T-cell (primary cell): ENCODE measurements around the gene MAP3K7CL. TPM values are rescaled to one million over a fixed set of nuclear protein-coding genes. Genes with fewer than 3 reads are reported as not detected.

ENCODE experiments used
- ATAC-seq, 4 experiments: fragments of 200-7000 bp in 3 of 4; fragments of 150-1000 bp in 1 of 4; cut with Tn5 transposase; replicated peaks in 1 of 4; 1 replicate in 3 of 4; 2 replicates in 1 of 4; pipeline ENCODE4 v1.10.0; 2021; ENCODE audit warnings: moderate library complexity in 3 of 4, mild to moderate bottlenecking in 2 of 4, moderate number of reproducible peaks in 1 of 4
- CTCF ChIA-PET, 2 donors: fragments of 300-600 bp; sonication (Branson Sonifier 250); formaldehyde crosslinking; loops; one replicate each; lab custom pipeline; 2022; ENCODE audit warnings: antibody characterized with exemption in 2 of 2; lab: Charles Lee
- POLR2A ChIA-PET, 2 donors: fragments of 300-600 bp; sonication (Branson Sonifier 250); formaldehyde crosslinking; loops; one replicate each; lab custom pipeline; 2022; ENCODE audit warnings: antibody characterized with exemption in 2 of 2; lab: Charles Lee
- DNase-seq, 35 experiments: peaks; one replicate each; pipeline versions ENCODE4 v3.0.0 to v3.0.0-alpha.2; 2013 to 2023
- H3K27ac ChIP-seq: one replicate; pipeline ENCODE4 v1.5.1; 2013; ENCODE audit warnings: low read length
- H3K27me3 ChIP-seq, 2 experiments: replicated peaks in 1 of 2; 1 replicate in 1 of 2; 2 replicates in 1 of 2; pipeline versions ENCODE4 v1.6.1 to v1.7.0; 2013; ENCODE audit warnings: low read length in 1 of 2, mixed read lengths in 1 of 2; ENCODE audit not compliant: control insufficient read depth in 2 of 2, insufficient read depth in 2 of 2; ENCODE audit errors: extremely low read depth in 1 of 2
- H3K36me3 ChIP-seq, 2 donors: 1 replicate in 1 of 2; 2 replicates in 1 of 2; pipeline versions ENCODE4 v1.6.1 to v1.7.0; 2013; ENCODE audit warnings: low read length in 1 of 2; ENCODE audit not compliant: control insufficient read depth in 2 of 2, insufficient read depth in 1 of 2; ENCODE audit errors: extremely low read depth in 1 of 2
- H3K4me1 ChIP-seq, 2 experiments: 1 replicate in 1 of 2; 2 replicates in 1 of 2; pipeline versions ENCODE4 v1.6.1 to v1.7.0; 2013; ENCODE audit warnings: low read length in 2 of 2, mixed read lengths in 1 of 2; ENCODE audit not compliant: insufficient read depth in 2 of 2, control insufficient read depth in 1 of 2; ENCODE audit errors: extremely low read depth in 1 of 2
- H3K4me3 ChIP-seq, 2 donors: 1 replicate in 1 of 2; 2 replicates in 1 of 2; pipeline versions ENCODE4 v1.5.1 to v1.7.0; 2013; ENCODE audit warnings: mild to moderate bottlenecking in 2 of 2, low read length in 1 of 2, moderate library complexity in 1 of 2; ENCODE audit not compliant: control insufficient read depth in 1 of 2; ENCODE audit errors: extremely low read depth in 1 of 2
- H3K9me3 ChIP-seq: 2 replicates; pipeline ENCODE4 v1.7.0; 2013
- H3K27ac Mint-ChIP-seq, 2 donors: one replicate each; pipeline ENCODE4 v1.8.0; 2020 to 2021; ENCODE audit warnings: mild to moderate bottlenecking in 2 of 2, mixed read lengths in 2 of 2
- H3K27me3 Mint-ChIP-seq, 2 donors: one replicate each; pipeline ENCODE4 v1.8.0; 2021 to 2022; ENCODE audit warnings: mixed read lengths in 2 of 2
- H3K36me3 Mint-ChIP-seq: one replicate; pipeline ENCODE4 v1.8.0; 2021; ENCODE audit warnings: mixed read lengths
- H3K4me1 Mint-ChIP-seq, 3 donors: one replicate each; pipeline ENCODE4 v1.8.0; 2020 to 2022; ENCODE audit warnings: mixed read lengths in 3 of 3, mild to moderate bottlenecking in 1 of 3
- H3K4me3 Mint-ChIP-seq, 3 donors: one replicate each; pipeline ENCODE4 v1.8.0; 2020 to 2022; ENCODE audit warnings: mild to moderate bottlenecking in 3 of 3, mixed read lengths in 3 of 3, moderate library complexity in 3 of 3
- H3K9me3 Mint-ChIP-seq, 3 donors: one replicate each; pipeline ENCODE4 v1.8.0; 2020 to 2022; ENCODE audit warnings: mixed read lengths in 3 of 3
- WGBS: methylation state at CpG from one replicate; pipeline ENCODE4 v1.1.5; 2013; ENCODE audit warnings: missing lambda C conversion rate; ENCODE audit not compliant: insufficient coverage; 5-methylcytosine and 5-hydroxymethylcytosine counted together
- total RNA-seq, 35 experiments: library from RNA in 6 of 35; stranded (reverse) in 6 of 35; fragments of 120-200 nt in 1 of 35; gene quantifications; one replicate each; pipeline versions ENCODE4 v1.2.1 to v1.2.4 and lab custom pipeline; 2013 to 2026

The MAP3K7CL gene
- total RNA-seq, 5 donors from 2014 or later (not counting 1 experiment from before 2014, with no cell fraction given) = 4.8 to 9.1 (median 7.4) TPM

DNA sequence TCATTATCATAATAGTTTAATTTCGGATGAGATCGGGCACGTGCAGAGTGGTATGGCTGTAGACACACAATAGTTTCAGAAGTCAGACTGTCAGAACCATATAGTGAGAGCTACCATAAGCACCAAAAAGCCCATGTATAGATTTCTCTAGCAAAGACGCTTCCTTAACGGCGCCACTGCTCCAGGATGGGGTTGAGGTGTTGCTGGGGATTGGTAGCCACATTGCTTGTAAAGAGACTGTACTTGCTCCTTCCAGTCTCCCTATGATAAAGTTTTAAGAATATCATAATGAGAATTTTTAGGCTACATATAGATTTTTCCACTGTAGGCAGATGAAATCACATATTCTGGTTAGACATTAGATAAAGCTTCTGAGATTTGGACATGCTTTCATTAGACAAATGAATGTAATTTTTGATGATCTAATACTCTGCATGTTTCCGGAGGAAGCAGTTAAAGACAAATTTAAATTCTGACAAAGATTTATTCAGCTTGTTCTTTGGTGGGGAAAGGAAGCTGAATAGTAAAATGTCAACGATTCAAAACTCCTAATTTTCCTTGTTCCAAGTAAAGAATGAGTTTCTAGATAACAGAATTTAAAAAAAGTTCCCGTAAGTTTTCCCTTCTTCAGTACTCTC is 77.7 kb downstream of the MAP3K7CL start:
- Mint-ChIP-seq H3K9me3 (peaks cover 0 to under 1% (median 0%) of the 10 kb centered on the region in 3 donors), H3K36me3 (no peaks in the 10 kb centered on the region), H3K4me1 (peaks cover 0 to 10% (median 0%) of the 10 kb centered on the region in 3 donors), H3K4me3 (no peak overlapping the region), H3K27ac (no peak overlapping the region), H3K27me3 (no peaks in the 10 kb centered on the region)
- DNase-seq (no peak), ATAC-seq (no peak)
- no peak overlapping the region for H3K27ac ChIP-seq
- H3K36me3 ChIP-seq = no peaks in the 10 kb centered on the region
- CTCF ChIA-PET = no interaction called here
- H3K4me1 ChIP-seq = no peaks in the 10 kb centered on the region
- POLR2A ChIA-PET = no interaction called here
- no peaks in the 10 kb centered on the region for H3K9me3 ChIP-seq
- no peak overlapping the region for H3K4me3 ChIP-seq
- no CpG with 5 or more reads among the region's 9 CpGs for WGBS
- H3K27me3 ChIP-seq = no peaks in the 10 kb centered on the region

DNA sequence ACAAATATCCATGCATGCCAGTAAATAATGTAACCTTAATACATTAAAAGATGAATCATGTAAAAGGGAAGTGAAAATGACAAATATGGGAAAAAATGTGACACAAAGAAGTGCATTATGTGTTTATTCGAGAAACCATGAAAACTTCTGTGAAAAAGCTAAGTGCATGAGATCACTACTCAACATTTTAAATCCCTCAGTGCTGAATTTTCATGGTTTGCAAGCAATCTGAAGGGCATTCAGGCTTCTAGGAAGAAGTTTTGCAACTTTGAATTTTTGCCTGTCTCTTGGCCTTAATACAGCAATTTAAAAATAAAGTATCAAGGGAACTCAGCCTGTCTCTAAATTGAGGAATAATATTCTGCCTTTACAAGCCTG is 78.2 kb downstream of the MAP3K7CL start:
- POLR2A ChIA-PET = no interaction called here
- Histone ChIP-seq H3K9me3 (no peaks in the 10 kb centered on the region), H3K36me3 (no peaks in the 10 kb centered on the region), H3K27me3 (no peaks in the 10 kb centered on the region), H3K27ac (no peak overlapping the region), H3K4me1 (no peaks in the 10 kb centered on the region), H3K4me3 (no peak overlapping the region)
- Mint-ChIP-seq H3K36me3 (no peaks in the 10 kb centered on the region), H3K27ac (no peak overlapping the region), H3K27me3 (no peaks in the 10 kb centered on the region), H3K4me3 (no peak overlapping the region), H3K4me1 (peaks cover 0 to 10% (median 0%) of the 10 kb centered on the region in 3 donors), H3K9me3 (no peaks in the 10 kb centered on the region)
- ATAC-seq (no peak), DNase-seq (no peak)
- CTCF ChIA-PET = no interaction called here
- no CpG with 5 or more reads among the region's 1 CpG for WGBS

DNA sequence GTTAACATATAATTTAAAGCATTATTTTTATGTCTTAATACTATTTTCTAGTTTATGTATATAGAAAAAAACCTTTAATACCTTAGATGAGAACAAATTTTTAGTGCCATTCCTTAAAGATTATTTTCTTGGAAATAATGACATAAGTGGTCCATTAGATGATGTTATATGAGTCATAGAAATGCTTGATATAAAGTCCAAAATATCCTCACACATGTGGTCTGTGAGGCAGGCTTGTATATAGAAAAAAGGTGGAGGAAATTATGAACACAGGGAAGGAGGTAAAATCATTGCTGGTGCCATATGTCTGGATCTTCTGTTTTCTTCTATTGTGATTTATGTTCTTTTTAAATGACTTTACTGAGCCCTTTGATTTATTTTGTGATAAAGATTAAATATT is 79.3 kb downstream of the MAP3K7CL start:
- Mint-ChIP-seq H3K27me3 (no peaks in the 10 kb centered on the region), H3K27ac (no peak overlapping the region), H3K9me3 (no peaks in the 10 kb centered on the region), H3K4me1 (peaks cover 0 to 10% (median 0%) of the 10 kb centered on the region in 3 donors), H3K4me3 (no peak overlapping the region), H3K36me3 (no peaks in the 10 kb centered on the region)
- H3K4me1 ChIP-seq = no peaks in the 10 kb centered on the region
- H3K4me3 ChIP-seq = no peak overlapping the region
- CTCF ChIA-PET = interaction anchor here in 1 of 2 donors (0.7 kb wide), 2 partner anchors 121 to 152 kb away, joined by 3 read pairs; no protein-coding TSS in a partner anchor
- no peaks in the 10 kb centered on the region for H3K9me3 ChIP-seq
- H3K36me3 ChIP-seq = no peaks in the 10 kb centered on the region
- H3K27me3 ChIP-seq = no peaks in the 10 kb centered on the region
- no peak overlapping the region for H3K27ac ChIP-seq
- DNase-seq (no peak), ATAC-seq (no peak)
- POLR2A ChIA-PET = interaction anchor here in 1 of 2 donors (0.6 kb wide), 1 partner anchor 45 kb away, joined by 3 read pairs; no protein-coding TSS in a partner anchor

DNA sequence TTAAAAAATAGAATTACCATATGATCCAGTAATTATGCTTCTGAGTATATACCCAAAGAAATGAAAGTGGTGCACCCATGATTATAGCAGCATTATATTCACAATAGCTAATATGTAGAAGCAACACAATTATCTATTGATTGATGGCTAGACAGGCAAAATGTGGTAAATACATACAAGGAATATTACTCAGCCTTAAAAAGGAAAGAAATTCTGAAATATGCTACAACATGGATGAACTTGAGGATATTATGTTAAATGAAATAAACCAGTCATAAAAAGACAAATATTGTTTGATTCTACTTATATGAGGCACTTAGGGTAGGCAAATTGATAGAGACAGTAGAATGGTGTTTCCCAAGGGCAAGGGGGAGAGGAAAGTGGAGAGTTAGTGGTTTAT is 80.8 kb downstream of the MAP3K7CL start:
- ATAC-seq (no peak), DNase-seq (no peak)
- peaks cover 0 to 10% (median 0%) of the 10 kb centered on the region in 3 donors for H3K4me1 Mint-ChIP-seq
- no peaks in the 10 kb centered on the region for H3K9me3 Mint-ChIP-seq
- no peaks in the 10 kb centered on the region for H3K4me1 ChIP-seq
- ChIA-PET POLR2A (no interaction called here), CTCF (interaction anchor here in 1 of 2 donors (0.5 kb wide), 1 partner anchor 19 kb away, joined by 4 read pairs; no protein-coding TSS in a partner anchor)
- H3K36me3 ChIP-seq = no peaks in the 10 kb centered on the region
- no peak overlapping the region for H3K27ac Mint-ChIP-seq
- no peak overlapping the region for H3K27ac ChIP-seq
- no peaks in the 10 kb centered on the region for H3K27me3 ChIP-seq
- no peaks in the 10 kb centered on the region for H3K36me3 Mint-ChIP-seq
- no peaks in the 10 kb centered on the region for H3K9me3 ChIP-seq
- H3K4me3 Mint-ChIP-seq = no peak overlapping the region
- no peaks in the 10 kb centered on the region for H3K27me3 Mint-ChIP-seq
- no peak overlapping the region for H3K4me3 ChIP-seq

DNA sequence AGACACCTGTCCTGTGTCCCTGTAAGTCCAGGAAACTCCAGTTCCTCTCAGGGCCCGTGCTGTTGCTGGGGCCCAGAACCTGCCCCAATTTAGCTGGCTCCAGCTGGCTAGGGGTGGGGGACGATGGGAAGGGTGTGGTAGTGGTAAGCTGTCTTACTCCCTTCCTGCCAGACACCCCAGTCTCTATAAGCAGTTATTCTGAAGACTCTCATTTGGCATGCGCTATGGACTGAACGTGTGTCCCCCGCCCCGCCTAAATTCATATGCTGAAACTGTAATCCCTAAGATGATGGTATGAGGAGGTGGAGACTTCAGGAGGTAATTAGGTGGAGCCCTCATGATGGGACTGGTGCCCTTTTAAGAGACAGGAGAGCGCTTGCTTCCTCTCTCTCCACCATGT is 82.0 kb downstream of the MAP3K7CL start:
- POLR2A ChIA-PET = no interaction called here

DNA sequence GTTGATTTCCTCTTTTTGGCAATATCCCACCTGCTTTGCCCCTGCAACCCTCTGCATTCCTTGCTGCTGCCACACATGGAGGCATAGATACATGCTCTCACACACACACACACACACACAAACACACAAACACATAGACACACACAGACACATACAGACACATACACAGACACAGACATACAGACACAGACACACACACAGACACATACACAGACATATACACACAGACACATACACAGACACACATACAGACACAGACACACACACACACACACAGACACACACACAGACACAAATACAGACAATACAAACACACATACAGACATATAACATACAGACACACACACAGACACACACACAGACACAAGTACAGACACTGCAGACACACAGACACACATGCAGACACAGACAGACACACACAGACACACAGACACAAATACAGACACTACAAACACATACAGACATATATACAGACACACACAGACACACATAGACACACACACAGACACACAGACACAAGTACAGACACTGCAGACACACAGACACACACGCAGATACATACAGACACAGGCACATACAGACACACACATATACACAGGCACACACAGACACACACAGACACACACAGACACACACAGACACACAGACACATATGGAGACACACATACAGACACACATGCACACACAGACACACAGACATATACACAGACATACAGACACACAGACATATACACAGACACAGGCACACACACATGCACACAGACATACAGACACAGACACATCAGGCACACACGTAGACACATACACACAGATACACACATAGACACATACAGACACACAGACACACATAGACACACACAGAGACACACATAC is 83.3 kb downstream of the MAP3K7CL start:
- Histone ChIP-seq H3K36me3 (no peaks in the 10 kb centered on the region), H3K27me3 (no peaks in the 10 kb centered on the region), H3K4me3 (no peak overlapping the region), H3K4me1 (no peaks in the 10 kb centered on the region), H3K27ac (no peak overlapping the region), H3K9me3 (no peaks in the 10 kb centered on the region)
- no peak overlapping the region for H3K4me3 Mint-ChIP-seq
- no peak overlapping the region for H3K27ac Mint-ChIP-seq
- ChIA-PET POLR2A (no interaction called here), CTCF (no interaction called here)
- 79% methylated on average over 2 of the region's 2 CpGs for WGBS
- H3K36me3 Mint-ChIP-seq = no peaks in the 10 kb centered on the region
- ATAC-seq (no peak), DNase-seq (no peak)
- peaks cover 0 to 5% (median 0%) of the 10 kb centered on the region in 3 donors for H3K4me1 Mint-ChIP-seq
- H3K9me3 Mint-ChIP-seq = no peaks in the 10 kb centered on the region
- no peaks in the 10 kb centered on the region for H3K27me3 Mint-ChIP-seq

More for the DNA sequence above, 82.0 kb downstream of the MAP3K7CL start:
- Histone ChIP-seq H3K27me3 (no peaks in the 10 kb centered on the region), H3K36me3 (no peaks in the 10 kb centered on the region), H3K27ac (no peak overlapping the region), H3K4me3 (no peak overlapping the region), H3K4me1 (no peaks in the 10 kb centered on the region), H3K9me3 (no peaks in the 10 kb centered on the region)
- ATAC-seq (no peak), DNase-seq (no peak)
- no CpG with 5 or more reads among the region's 7 CpGs for WGBS
- no peaks in the 10 kb centered on the region for H3K9me3 Mint-ChIP-seq
- no peak overlapping the region for H3K4me3 Mint-ChIP-seq
- no peaks in the 10 kb centered on the region for H3K36me3 Mint-ChIP-seq
- H3K27ac Mint-ChIP-seq = no peak overlapping the region
- no peaks in the 10 kb centered on the region for H3K27me3 Mint-ChIP-seq
- CTCF ChIA-PET = no interaction called here
- H3K4me1 Mint-ChIP-seq = peaks cover 0 to 10% (median 0%) of the 10 kb centered on the region in 3 donors
